Kidney (tissue), 14 donors: ENCODE data around the gene RNF112. TPM values are rescaled to one million over a fixed set of nuclear protein-coding genes. Genes with fewer than 3 reads are reported as not detected.

ENCODE experiments used
- DNase-seq, 5 donors: peaks; one replicate each; pipeline ENCODE4 v3.0.0-alpha.2; 2013 to 2020
- FAIRE-seq: peaks from 2 replicates; lab custom pipeline; 2012; peaks lifted over from hg19 to GRCh38; lab: Jason Lieb, UNC
- H3K27ac ChIP-seq, 2 donors: one replicate each; pipeline ENCODE4 v1.7.0; 2013; ENCODE audit warnings: low read depth in 2 of 2, low read length in 2 of 2, inconsistent platforms in 1 of 2
- H3K27me3 ChIP-seq: one replicate; pipeline ENCODE4 v1.7.1; 2013; ENCODE audit warnings: low read length, inconsistent platforms; ENCODE audit not compliant: control insufficient read depth, insufficient read depth
- H3K36me3 ChIP-seq, 3 donors: one replicate each; pipeline versions ENCODE4 v1.7.0 to v1.7.1; 2013; ENCODE audit warnings: low read length in 3 of 3, control low read depth in 1 of 3, inconsistent platforms in 1 of 3; ENCODE audit not compliant: insufficient read depth in 3 of 3, control insufficient read depth in 2 of 3
- H3K4me1 ChIP-seq, 3 donors: one replicate each; pipeline versions ENCODE4 v1.7.0 to v1.7.1; 2013; ENCODE audit warnings: low read length in 3 of 3, inconsistent platforms in 1 of 3, low read depth in 1 of 3; ENCODE audit not compliant: control insufficient read depth in 2 of 3, insufficient read depth in 2 of 3
- H3K4me3 ChIP-seq, 3 donors: one replicate each; pipeline versions ENCODE4 v1.7.0 to v1.8.1; 2013; ENCODE audit warnings: low read length in 3 of 3, control low read depth in 1 of 3, inconsistent platforms in 1 of 3
- H3K9ac ChIP-seq, 3 donors: one replicate each; pipeline versions ENCODE4 v1.7.0 to v1.7.1; 2013; ENCODE audit warnings: low read length in 3 of 3, control low read depth in 1 of 3, inconsistent platforms in 1 of 3
- H3K9me3 ChIP-seq, 3 donors: one replicate each; pipeline versions ENCODE4 v1.7.0 to v1.7.1; 2013; ENCODE audit warnings: low read length in 3 of 3, control low read depth in 1 of 3, inconsistent platforms in 1 of 3; ENCODE audit not compliant: control insufficient read depth in 2 of 3, insufficient read depth in 1 of 3
- CTCF ChIP-seq: IDR thresholded peaks from 3 replicates; pipeline ENCODE4 v1.5.1; 2012; ENCODE audit warnings: mild to moderate bottlenecking, moderate library complexity, borderline replicate concordance; ENCODE audit not compliant: insufficient read depth; ENCODE audit errors: extremely low read depth
- intact Hi-C: fragments of 100-400 bp; cut with DNase I; formaldehyde crosslinking; loops from one replicate; pipeline ENCODE4 v1.11.1; 2022
- polyA plus RNA-seq: library from polyadenylated mRNA; stranded (reverse); fragments of 350-450 nt; fragmentation: Illumina TruSeq; extraction: RNeasy Lipid Tissue Mini Kit (QIAGEN cat#74804); gene quantifications from one replicate; pipeline ENCODE4 v1.2.3, GENCODE V29; 2014; ENCODE audit warnings: low read depth, low replicate concordance; ENCODE audit not compliant: insufficient read depth
- total RNA-seq: library from RNA; stranded (reverse); fragmentation: NEBNext Ultra II Directional; extraction: Animal tissue kit (Norgen Biotek cat#: 25700); gene quantifications from one replicate; pipeline ENCODE4 v1.2.1, GENCODE V29; 2021
- donor health status: control.
- donor health status: control.
- donor health status: control.
- donor health status: control.
- donor health status: control.
- donor health status: DM: yes; HTN: yes; CAD: no.
- donor health status: Normal renal cell carcinoma (clear cell type).

Gene RNF112
- total and polyA plus RNA-seq, 2 donors from 2014 or later = 0.99 to 7.3 TPM

GRCh38 chr17:19377602-19378415, 33.2 kb upstream of the RNF112 start:
- Histone ChIP-seq H3K27ac (peak overlapping the region; percentile 95 to 96), H3K9ac (peak overlapping the region; percentile 63 to 87 (median 71)), H3K4me1 (peaks cover 0 to 10% (median 0%) of the 10 kb centered on the region in 3 donors), H3K9me3 (no peaks in the 10 kb centered on the region), H3K4me3 (peak overlapping the region; percentile 70 to 89 (median 77)), H3K36me3 (peaks cover 10 to 21% (median 14%) of the 10 kb centered on the region in 3 donors), H3K27me3 (no peaks in the 10 kb centered on the region)
- intact Hi-C loops = no loop called here
- FAIRE-seq = peak; percentile 89
- peak; percentile 10 for TF ChIP-seq CTCF
- DNase-seq = peak; percentile 99 to 100 (median 99)

DNA sequence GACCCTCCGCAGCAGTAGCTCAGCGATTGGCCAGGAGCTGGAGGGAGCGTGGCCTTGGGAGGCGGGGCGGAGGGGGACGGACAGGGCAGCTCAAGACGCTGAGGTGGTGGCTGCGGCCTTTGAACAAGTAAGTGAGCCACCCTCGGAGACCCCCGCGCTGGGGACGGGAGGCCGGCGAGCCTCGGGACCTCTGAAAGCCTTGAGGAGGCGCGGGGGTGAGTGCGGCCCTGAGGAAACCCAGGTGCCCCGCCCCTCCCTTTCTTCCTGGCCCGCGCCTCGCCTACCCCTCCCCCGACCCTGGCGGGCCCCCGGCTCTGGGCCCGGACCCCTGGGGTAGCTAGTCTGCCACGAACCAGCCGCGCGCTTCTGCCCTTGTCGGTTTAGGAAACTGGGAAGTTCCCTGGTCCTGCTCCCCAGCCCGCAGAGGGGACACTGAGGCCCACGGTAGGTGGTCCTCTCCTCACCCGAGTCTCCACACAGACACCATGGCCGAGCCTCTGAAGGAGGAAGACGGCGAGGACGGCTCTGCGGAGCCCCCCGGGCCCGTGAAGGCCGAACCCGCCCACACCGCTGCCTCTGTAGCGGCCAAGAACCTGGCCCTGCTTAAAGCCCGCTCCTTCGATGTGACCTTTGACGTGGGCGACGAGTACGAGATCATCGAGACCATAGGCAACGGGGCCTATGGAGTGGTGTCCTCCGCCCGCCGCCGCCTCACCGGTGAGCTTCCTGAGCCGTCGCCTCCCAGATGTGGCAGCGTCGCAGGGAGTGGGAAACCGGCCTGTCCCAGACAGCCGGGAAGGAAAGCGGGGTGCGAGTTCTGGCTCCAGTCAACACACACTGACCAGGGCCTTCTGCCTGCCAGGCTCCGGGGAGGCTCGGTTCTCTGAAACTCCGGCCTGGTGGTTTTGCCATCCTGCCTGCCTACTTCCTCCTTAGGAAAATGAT, 32.3 kb upstream of the RNF112 start, which contains the start of gene MAPK7:
Gene MAPK7 (plus strand): TSS at position 83 of the 945 bp plus-strand sequence. CDS start 403 bp downstream, at position 486.
- intact Hi-C loops = no loop called here
- peaks cover 0 to 10% (median 0%) of the 10 kb centered on the region in 3 donors for H3K4me1 ChIP-seq
- no peaks in the 10 kb centered on the region for H3K27me3 ChIP-seq

More for the DNA sequence above, 32.3 kb upstream of the RNF112 start, which contains the start of gene MAPK7:
- no peaks in the 10 kb centered on the region for H3K9me3 ChIP-seq
- DNase-seq (peak in 2 of 5 donors; percentile 76), FAIRE-seq (no peak)
- peak within 1 kb of the TSS; percentile 95 to 96 for H3K27ac ChIP-seq
- no peak for TF ChIP-seq CTCF
- peak within 1 kb of the TSS; percentile 70 to 89 (median 77) for H3K4me3 ChIP-seq
- peaks cover 10 to 24% (median 20%) of the 10 kb centered on the region in 3 donors for H3K36me3 ChIP-seq
- H3K9ac ChIP-seq = peak within 1 kb of the TSS; percentile 63 to 87 (median 76)
